Hepatocyte (in vitro differentiated cells): ENCODE data around the gene FRAS1. TPM values are rescaled to one million over a fixed set of nuclear protein-coding genes. Genes with fewer than 3 reads are reported as not detected.

Experiments
- DNase-seq: peaks from one replicate; pipeline ENCODE4 v3.0.0-alpha.2; 2016; ENCODE audit warnings: low spot score
- H2AFZ ChIP-seq: fragments of 200-600 bp; sonication (generic); 2 replicates; pipeline ENCODE4 v1.6.0; 2016; ENCODE audit warnings: antibody characterized with exemption, mild to moderate bottlenecking
- H3K27ac ChIP-seq: fragments of 200-600 bp; sonication (generic); 2 replicates; pipeline ENCODE4 v1.5.1; 2016; ENCODE audit warnings: mild to moderate bottlenecking
- H3K27me3 ChIP-seq: fragments of 200-600 bp; sonication (generic); 2 replicates; pipeline ENCODE4 v1.6.1; 2016
- H3K36me3 ChIP-seq: fragments of 200-600 bp; sonication (generic); replicated peaks from 2 replicates; pipeline ENCODE4 v1.5.1; 2016; ENCODE audit warnings: low read depth; ENCODE audit not compliant: insufficient read depth
- H3K4me1 ChIP-seq: fragments of 200-600 bp; sonication (generic); 2 replicates; pipeline ENCODE4 v1.5.1; 2016; ENCODE audit warnings: mild to moderate bottlenecking, moderate library complexity; ENCODE audit not compliant: insufficient read depth
- H3K4me2 ChIP-seq: fragments of 200-600 bp; sonication (generic); 2 replicates; pipeline ENCODE4 v1.6.0; 2016
- H3K4me3 ChIP-seq: fragments of 200-600 bp; sonication (generic); 2 replicates; pipeline ENCODE4 v1.5.1; 2016; ENCODE audit warnings: mild to moderate bottlenecking
- H3K79me2 ChIP-seq: fragments of 200-600 bp; sonication (generic); 2 replicates; pipeline ENCODE4 v1.6.0; 2017; ENCODE audit warnings: mild to moderate bottlenecking
- H3K9me2 ChIP-seq: fragments of 200-600 bp; sonication (generic); replicated peaks from 2 replicates; pipeline ENCODE4 v1.6.0; 2017; ENCODE audit warnings: mild to moderate bottlenecking; ENCODE audit not compliant: insufficient read depth
- H3K9me3 ChIP-seq: fragments of 200-600 bp; sonication (generic); 2 replicates; pipeline ENCODE4 v1.5.1; 2016; ENCODE audit warnings: low read depth, mild to moderate bottlenecking
- H4K20me1 ChIP-seq: fragments of 200-600 bp; sonication (generic); 2 replicates; pipeline ENCODE4 v1.6.0; 2016; ENCODE audit warnings: mild to moderate bottlenecking; ENCODE audit not compliant: insufficient read depth, poor library complexity, severe bottlenecking
- EZH2 ChIP-seq: fragments of 200-600 bp; sonication (generic); IDR thresholded peaks from 2 replicates; pipeline ENCODE4 v1.6.1; 2016; ENCODE audit warnings: antibody characterized with exemption, mild to moderate bottlenecking, borderline replicate concordance
- EZH2phosphoT487 ChIP-seq: fragments of 200-600 bp; sonication (generic); IDR thresholded peaks from one replicate; pipeline ENCODE4 v1.6.1; 2018; ENCODE audit warnings: antibody characterized with exemption, mild to moderate bottlenecking, low read depth, moderate library complexity; ENCODE audit not compliant: unreplicated experiment, severe bottlenecking
- WGBS: methylation state at CpG from one replicate; pipeline ENCODE4 v1.1.6; 2016; ENCODE audit warnings: low lambda C conversion rate; ENCODE audit errors: missing lambda C conversion rate; 5-methylcytosine and 5-hydroxymethylcytosine counted together
- polyA plus RNA-seq: library from polyadenylated mRNA; unstranded; fragments of >200 nt; fragmentation: Nextera tagmentation; extraction: Ambion mirVana; gene quantifications from 2 replicates; pipeline ENCODE4 v1.2.1, GENCODE V29; 2016
- total RNA-seq: library from RNA; depleted of rRNA; stranded (reverse); fragments of >200 nt; gene quantifications from 2 replicates; pipeline ENCODE4 v1.2.3, GENCODE V29; 2014
- TF ChIP-seq, protein P1 (sequence below): fragments of 200-600 bp; sonication (generic); IDR thresholded peaks from 2 replicates; pipeline ENCODE4 v1.5.1; 2016; ENCODE audit warnings: antibody characterized with exemption, mild to moderate bottlenecking; ENCODE audit not compliant: poor library complexity

FRAS1 gene
- total and polyA plus RNA-seq, 2 experiments from 2014 or later: 9.3 to 38.5 TPM

DNA sequence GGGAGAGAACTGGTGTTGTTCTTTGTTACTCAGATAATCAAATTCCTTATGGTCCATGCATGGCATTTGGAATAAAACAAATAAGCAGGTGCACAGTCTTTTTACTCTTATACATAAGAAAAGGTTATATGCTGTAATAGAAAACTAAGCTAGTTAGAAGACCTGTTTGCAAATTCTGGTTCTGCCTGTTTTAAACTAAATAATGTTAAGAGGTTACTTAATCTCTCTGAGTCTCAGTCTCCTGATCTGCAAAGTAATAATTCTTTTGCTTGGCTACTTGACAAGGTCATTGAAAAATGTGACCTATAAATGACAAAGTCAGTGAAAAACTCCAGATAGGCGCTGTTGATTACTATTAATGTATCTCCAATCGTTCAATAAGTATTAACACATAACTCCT is 451.9 kb downstream of the FRAS1 start:
- Histone ChIP-seq H3K4me1 (peaks cover 21% of the 10 kb centered on the region), H3K9me2 (no peaks in the 10 kb centered on the region), H3K27ac (no peak overlapping the region), H3K4me3 (no peak overlapping the region), H3K36me3 (no peaks in the 10 kb centered on the region), H3K9me3 (no peaks in the 10 kb centered on the region), H3K4me2 (no peak overlapping the region), H3K79me2 (no peaks in the 10 kb centered on the region), H3K27me3 (no peaks in the 10 kb centered on the region), H4K20me1 (no peaks in the 10 kb centered on the region), H2AFZ (no peak overlapping the region)
- TF ChIP-seq EZH2phosphoT487 (no peak), EZH2 (no peak)
- TF ChIP-seq, protein P1, sequence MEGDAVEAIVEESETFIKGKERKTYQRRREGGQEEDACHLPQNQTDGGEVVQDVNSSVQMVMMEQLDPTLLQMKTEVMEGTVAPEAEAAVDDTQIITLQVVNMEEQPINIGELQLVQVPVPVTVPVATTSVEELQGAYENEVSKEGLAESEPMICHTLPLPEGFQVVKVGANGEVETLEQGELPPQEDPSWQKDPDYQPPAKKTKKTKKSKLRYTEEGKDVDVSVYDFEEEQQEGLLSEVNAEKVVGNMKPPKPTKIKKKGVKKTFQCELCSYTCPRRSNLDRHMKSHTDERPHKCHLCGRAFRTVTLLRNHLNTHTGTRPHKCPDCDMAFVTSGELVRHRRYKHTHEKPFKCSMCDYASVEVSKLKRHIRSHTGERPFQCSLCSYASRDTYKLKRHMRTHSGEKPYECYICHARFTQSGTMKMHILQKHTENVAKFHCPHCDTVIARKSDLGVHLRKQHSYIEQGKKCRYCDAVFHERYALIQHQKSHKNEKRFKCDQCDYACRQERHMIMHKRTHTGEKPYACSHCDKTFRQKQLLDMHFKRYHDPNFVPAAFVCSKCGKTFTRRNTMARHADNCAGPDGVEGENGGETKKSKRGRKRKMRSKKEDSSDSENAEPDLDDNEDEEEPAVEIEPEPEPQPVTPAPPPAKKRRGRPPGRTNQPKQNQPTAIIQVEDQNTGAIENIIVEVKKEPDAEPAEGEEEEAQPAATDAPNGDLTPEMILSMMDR: no peak
- 91% methylated on average over 2 of the region's 2 CpGs for WGBS
- DNase-seq: no peak

DNA sequence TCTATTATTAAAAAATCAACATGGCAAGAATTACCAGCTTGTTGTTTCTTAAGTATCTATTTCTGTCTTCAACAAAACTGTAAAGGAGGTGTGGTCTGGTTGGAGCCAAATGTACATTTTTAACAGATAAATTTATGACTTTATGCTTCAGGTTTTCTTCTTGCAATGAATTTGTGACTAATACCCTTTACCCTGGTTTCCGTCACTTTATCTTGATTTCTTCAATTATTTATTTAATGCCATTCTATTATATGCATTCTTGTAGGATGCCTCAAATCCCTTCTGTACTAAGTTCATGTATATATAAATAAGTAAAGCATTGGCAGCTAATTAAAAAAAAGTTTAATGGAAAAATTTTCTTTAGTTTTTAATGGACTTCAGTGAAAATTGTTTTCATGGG is 453.0 kb downstream of the FRAS1 start:
- Histone ChIP-seq H3K36me3 (no peaks in the 10 kb centered on the region), H3K79me2 (no peaks in the 10 kb centered on the region), H4K20me1 (no peaks in the 10 kb centered on the region), H3K4me1 (peaks cover 21% of the 10 kb centered on the region), H3K27ac (no peak overlapping the region), H2AFZ (no peak overlapping the region), H3K27me3 (no peaks in the 10 kb centered on the region), H3K4me3 (no peak overlapping the region), H3K9me2 (no peaks in the 10 kb centered on the region), H3K9me3 (no peaks in the 10 kb centered on the region), H3K4me2 (no peak overlapping the region)
- 90% methylated on average over 1 of the region's 1 CpG for WGBS
- DNase-seq: no peak
- TF ChIP-seq, protein P1: no peak
- TF ChIP-seq EZH2phosphoT487 (no peak), EZH2 (no peak)

DNA sequence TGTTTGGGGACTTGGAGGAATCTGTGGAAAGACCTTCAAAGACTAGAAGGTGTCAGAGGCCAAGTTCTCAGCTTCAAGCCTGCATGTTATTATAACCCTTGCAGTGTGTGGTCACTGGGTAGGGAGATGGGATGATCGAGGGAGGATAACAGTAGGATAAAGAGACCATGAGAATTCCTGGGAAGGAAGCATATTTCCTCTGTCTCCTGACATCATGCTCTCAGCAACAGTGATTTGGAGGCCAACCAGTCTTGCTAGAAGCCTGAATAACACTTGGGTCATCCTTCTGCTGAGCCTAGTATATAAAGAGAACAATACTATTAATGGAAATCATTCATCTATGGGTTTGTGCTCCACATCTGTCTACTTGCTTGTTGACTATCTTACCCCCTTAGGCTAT is 453.6 kb downstream of the FRAS1 start:
- WGBS: 78% methylated on average over 1 of the region's 1 CpG
- TF ChIP-seq EZH2: no peak
- no peak for TF ChIP-seq EZH2phosphoT487
- TF ChIP-seq, protein P1: no peak
- Histone ChIP-seq H3K9me2 (no peaks in the 10 kb centered on the region), H3K9me3 (no peaks in the 10 kb centered on the region), H3K4me3 (no peak overlapping the region), H3K36me3 (no peaks in the 10 kb centered on the region), H4K20me1 (no peaks in the 10 kb centered on the region), H3K27me3 (no peaks in the 10 kb centered on the region), H3K4me1 (peaks cover 21% of the 10 kb centered on the region), H3K4me2 (no peak overlapping the region), H3K27ac (no peak overlapping the region), H2AFZ (no peak overlapping the region), H3K79me2 (no peaks in the 10 kb centered on the region)
- DNase-seq: no peak

DNA sequence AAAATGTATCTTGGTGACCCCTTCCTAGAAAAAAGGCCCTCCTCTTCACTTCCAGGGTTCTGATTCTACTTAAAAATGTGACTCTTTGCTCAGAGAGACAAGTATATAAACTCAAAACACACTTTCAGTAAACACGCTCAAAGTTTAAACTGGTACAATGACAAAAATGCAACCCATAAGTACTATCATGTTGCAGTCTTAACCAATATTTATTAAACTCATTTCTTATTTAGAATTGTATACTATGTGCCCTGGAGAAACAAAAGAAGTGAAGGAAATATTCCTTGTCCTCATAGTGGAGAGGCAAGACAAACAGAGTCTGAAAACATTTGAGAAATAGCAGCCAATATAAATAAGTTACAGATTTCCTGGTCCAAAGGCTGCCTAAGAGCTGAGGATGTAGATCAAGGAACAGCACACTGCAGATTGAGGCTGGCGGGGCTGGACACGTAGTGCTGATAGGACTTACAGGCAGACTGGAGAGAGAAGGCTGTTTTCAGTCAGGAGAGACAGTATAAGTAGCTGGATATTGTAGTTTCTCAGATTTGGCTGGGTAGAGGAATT is 455.3 kb downstream of the FRAS1 start:
- Histone ChIP-seq H3K9me3 (no peaks in the 10 kb centered on the region), H3K27ac (peak overlapping the region; percentile 53), H3K9me2 (no peaks in the 10 kb centered on the region), H3K79me2 (no peaks in the 10 kb centered on the region), H3K4me2 (no peak overlapping the region), H3K4me1 (peaks cover 21% of the 10 kb centered on the region), H3K4me3 (no peak overlapping the region), H3K36me3 (no peaks in the 10 kb centered on the region), H3K27me3 (no peaks in the 10 kb centered on the region), H2AFZ (no peak overlapping the region), H4K20me1 (no peaks in the 10 kb centered on the region)
- TF ChIP-seq, protein P1: no peak
- TF ChIP-seq EZH2phosphoT487: no peak
- no peak for TF ChIP-seq EZH2
- DNase-seq: peak; percentile 74
- 31% methylated on average over 3 of the region's 3 CpGs for WGBS
